H9 (cell line): Measurements from ENCODE around the gene KAT14. TPM values are rescaled to one million over a fixed set of nuclear protein-coding genes. Genes with fewer than 3 reads are reported as not detected.
A peak's percentile ranks its signal among the peaks of the same experiment; 100 is the strongest.

Experiments used
- DNase-seq: peaks from one replicate; pipeline ENCODE4 v3.0.0-alpha.2; 2017
- H2AFZ ChIP-seq: one replicate; pipeline ENCODE4 v1.6.1; 2013; ENCODE audit warnings: mild to moderate bottlenecking, low read length, control low read depth, moderate library complexity
- H2AK5ac ChIP-seq: 2 replicates; pipeline ENCODE4 v1.6.1; 2013; ENCODE audit warnings: low read length, control low read depth, mixed read lengths; ENCODE audit not compliant: insufficient read length
- H2BK120ac ChIP-seq: one replicate; pipeline ENCODE4 v1.6.1; 2013; ENCODE audit warnings: low read depth, mild to moderate bottlenecking, low read length, control low read depth, inconsistent platforms; ENCODE audit not compliant: poor library complexity, severe bottlenecking
- H2BK12ac ChIP-seq: 2 replicates; pipeline ENCODE4 v1.6.1; 2013; ENCODE audit warnings: low read length, control low read depth, mixed read lengths, low read depth; ENCODE audit not compliant: insufficient read length
- H2BK15ac ChIP-seq: 2 replicates; pipeline ENCODE4 v1.6.1; 2013; ENCODE audit warnings: low read depth, low read length, control low read depth
- H2BK20ac ChIP-seq: one replicate; pipeline ENCODE4 v1.6.1; 2013; ENCODE audit warnings: low read depth, mild to moderate bottlenecking, low read length, control low read depth, inconsistent platforms; ENCODE audit not compliant: poor library complexity, severe bottlenecking
- H2BK5ac ChIP-seq: 2 replicates; pipeline ENCODE4 v1.6.1; 2013; ENCODE audit warnings: low read length, control low read depth, mixed read lengths; ENCODE audit not compliant: insufficient read length
- H3K14ac ChIP-seq: 2 replicates; pipeline ENCODE4 v1.6.1; 2013; ENCODE audit warnings: low read length, control low read depth; ENCODE audit not compliant: insufficient read depth
- H3K18ac ChIP-seq: 2 replicates; pipeline ENCODE4 v1.6.1; 2013; ENCODE audit warnings: low read depth, mild to moderate bottlenecking, mixed read lengths, low read length, control low read depth; ENCODE audit not compliant: insufficient read length
- H3K23ac ChIP-seq: 2 replicates; pipeline ENCODE4 v1.6.1; 2013; ENCODE audit warnings: low read length, control low read depth, mixed read lengths, low read depth; ENCODE audit not compliant: insufficient read length
- H3K23me2 ChIP-seq: 2 replicates; pipeline ENCODE4 v1.6.1; 2013; ENCODE audit warnings: low read depth, mild to moderate bottlenecking, mixed read lengths, low read length, control low read depth; ENCODE audit not compliant: insufficient read length, poor library complexity, severe bottlenecking
- H3K27ac ChIP-seq: 2 replicates; pipeline ENCODE4 v1.5.1; 2013; ENCODE audit warnings: low read length, control low read depth, mixed read lengths, low read depth; ENCODE audit not compliant: insufficient read length
- H3K27me3 ChIP-seq: 2 replicates; pipeline ENCODE4 v1.6.1; 2013; ENCODE audit warnings: low read length, control low read depth, inconsistent platforms; ENCODE audit not compliant: insufficient read depth
- H3K4ac ChIP-seq: 2 replicates; pipeline ENCODE4 v1.6.1; 2013; ENCODE audit warnings: low read depth, mild to moderate bottlenecking, control low read depth, inconsistent platforms, low read length, moderate library complexity
- H3K4me1 ChIP-seq: 2 replicates; pipeline ENCODE4 v1.6.1; 2013; ENCODE audit warnings: low read length, control low read depth, inconsistent platforms; ENCODE audit not compliant: insufficient read depth
- H3K4me2 ChIP-seq: 2 replicates; pipeline ENCODE4 v1.6.1; 2013; ENCODE audit warnings: low read length, control low read depth, mixed read lengths; ENCODE audit not compliant: insufficient read length, insufficient read depth
- H3K56ac ChIP-seq: 2 replicates; pipeline ENCODE4 v1.6.1; 2013; ENCODE audit warnings: low read depth, mild to moderate bottlenecking, mixed read lengths, low read length, control low read depth; ENCODE audit not compliant: insufficient read length
- H3K79me1 ChIP-seq: 2 replicates; pipeline ENCODE4 v1.6.1; 2013; ENCODE audit warnings: low read depth, mild to moderate bottlenecking, moderate library complexity, low read length, control low read depth, inconsistent platforms; ENCODE audit not compliant: insufficient read depth, poor library complexity, severe bottlenecking
- H3K79me2 ChIP-seq: 2 replicates; pipeline ENCODE4 v1.6.1; 2013; ENCODE audit warnings: low read length, control low read depth, inconsistent platforms; ENCODE audit not compliant: insufficient read depth
- H3K9ac ChIP-seq: 2 replicates; pipeline ENCODE4 v1.6.1; 2013; ENCODE audit warnings: low read length, control low read depth, mixed read lengths; ENCODE audit not compliant: insufficient read length; ENCODE audit errors: extremely low read depth
- H3K9me3 ChIP-seq: one replicate; pipeline ENCODE4 v1.6.1; 2013; ENCODE audit warnings: low read depth, low read length, inconsistent platforms; ENCODE audit not compliant: control insufficient read depth
- H3T11ph ChIP-seq: one replicate; pipeline ENCODE4 v1.6.1; 2013; ENCODE audit warnings: mild to moderate bottlenecking, low read length, control low read depth, inconsistent platforms
- H4K20me1 ChIP-seq: one replicate; pipeline ENCODE4 v1.6.1; 2013; ENCODE audit not compliant: control insufficient read depth, insufficient read length, insufficient read depth
- H4K5ac ChIP-seq: 2 replicates; pipeline ENCODE4 v1.6.1; 2013; ENCODE audit warnings: low read depth, mild to moderate bottlenecking, mixed read lengths, low read length, control low read depth; ENCODE audit not compliant: insufficient read length
- H4K8ac ChIP-seq: replicated peaks from 2 replicates; pipeline ENCODE4 v1.6.1; 2013; ENCODE audit warnings: low read length, control low read depth, mixed read lengths, low read depth; ENCODE audit not compliant: insufficient read length
- H4K91ac ChIP-seq: 2 replicates; pipeline ENCODE4 v1.6.1; 2013; ENCODE audit warnings: low read depth, mild to moderate bottlenecking, moderate library complexity, mixed read lengths, low read length, control low read depth; ENCODE audit not compliant: insufficient read length
- H3K27ac Mint-ChIP-seq, 3 experiments: 2 replicates in 2 of 3; 3 replicates in 1 of 3; pipeline ENCODE4 v1.8.0; 2020 to 2021; ENCODE audit warnings: mixed read lengths in 3 of 3, mild to moderate bottlenecking in 1 of 3, moderate library complexity in 1 of 3
- H3K27me3 Mint-ChIP-seq: 2 replicates; pipeline ENCODE4 v1.8.0; 2021; ENCODE audit warnings: low read depth, mild to moderate bottlenecking, moderate library complexity, mixed read lengths
- H3K36me3 Mint-ChIP-seq, 3 experiments: 2 replicates in 2 of 3; 3 replicates in 1 of 3; pipeline ENCODE4 v1.8.0; 2020 to 2021; ENCODE audit warnings: low read depth in 3 of 3, mixed read lengths in 3 of 3; ENCODE audit not compliant: insufficient read depth in 1 of 3
- H3K4me1 Mint-ChIP-seq, 2 experiments: 2 replicates each; pipeline ENCODE4 v1.8.0; 2020; ENCODE audit warnings: mixed read lengths in 2 of 2
- H3K4me3 Mint-ChIP-seq, 2 experiments: 2 replicates in 1 of 2; 3 replicates in 1 of 2; pipeline ENCODE4 v1.8.0; 2020 to 2021; ENCODE audit warnings: mild to moderate bottlenecking in 2 of 2, mixed read lengths in 2 of 2, moderate library complexity in 1 of 2
- H3K9me3 Mint-ChIP-seq, 2 experiments: 2 replicates in 1 of 2; 3 replicates in 1 of 2; pipeline ENCODE4 v1.8.0; 2020; ENCODE audit warnings: mild to moderate bottlenecking in 2 of 2, mixed read lengths in 2 of 2, moderate library complexity in 1 of 2
- WGBS: extraction: QIAGEN DNeasy Blood & Tissue Kit; methylation state at CpG from one replicate; pipeline ENCODE4 v1.1.7; 2013; ENCODE audit warnings: missing lambda C conversion rate, low lambda C conversion rate, mixed read lengths; ENCODE audit not compliant: insufficient read length; ENCODE audit errors: extremely low coverage; 5-methylcytosine and 5-hydroxymethylcytosine counted together
- total RNA-seq: library from RNA; stranded (reverse); gene quantifications from 2 replicates; pipeline ENCODE4 v1.2.1, GENCODE V29; 2021
- TF ChIP-seq, protein P1 (sequence below): fragments of 200-600 bp; sonication (generic); conservative IDR thresholded peaks from 3 replicates; pipeline ENCODE4 v1.8.0; 2021; ENCODE audit warnings: antibody characterized with exemption, mild to moderate bottlenecking

KAT14 gene
- total RNA-seq, 1 experiment from 2014 or later = 19.2 TPM

DNA sequence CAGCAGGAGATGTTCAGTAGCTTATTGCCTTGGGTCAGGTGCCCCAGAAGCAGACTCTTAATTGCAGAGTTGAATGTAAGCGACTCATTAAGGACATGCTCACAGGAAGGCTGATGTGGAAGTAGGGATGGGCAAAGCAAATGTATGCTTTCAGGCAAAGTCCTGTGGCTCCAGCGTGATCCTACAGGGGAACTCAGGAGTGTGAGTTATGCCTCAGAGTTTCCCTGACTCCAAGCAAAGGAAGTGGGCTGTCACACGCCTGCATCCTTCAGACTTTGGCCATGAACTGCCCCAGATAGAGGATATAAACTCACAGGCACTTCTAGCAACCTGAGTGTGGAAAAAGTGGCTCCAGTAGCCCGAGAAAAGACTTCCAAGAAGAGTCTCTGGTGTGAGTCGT is 85.7 kb downstream of the KAT14 start:
- H3K9me3 ChIP-seq = no peaks in the 10 kb centered on the region
- Mint-ChIP-seq H3K27me3 (no peaks in the 10 kb centered on the region), H3K36me3 (no peaks in the 10 kb centered on the region), H3K27ac (peak overlapping the region in 1 of 3 experiments; percentile 54; a peak in 1 of 7 replicates), H3K9me3 (no peaks in the 10 kb centered on the region; a peak in 1 of 5 replicates), H3K4me3 (no peak overlapping the region), H3K4me1 (peaks cover 17 to 20% of the 10 kb centered on the region in 2 experiments)
- no peak overlapping the region for H3K18ac ChIP-seq
- H4K8ac ChIP-seq = no peak overlapping the region
- H3K56ac ChIP-seq = no peak overlapping the region
- no peaks in the 10 kb centered on the region for H3K79me2 ChIP-seq
- no peak overlapping the region for H3K23ac ChIP-seq
- H2AFZ ChIP-seq = no peak overlapping the region
- no peak overlapping the region for H2BK5ac ChIP-seq
- H4K91ac ChIP-seq = no peak overlapping the region
- H3K79me1 ChIP-seq = no peaks in the 10 kb centered on the region
- H2BK12ac ChIP-seq = no peak overlapping the region
- no peak overlapping the region for H2AK5ac ChIP-seq
- no peaks in the 10 kb centered on the region for H4K20me1 ChIP-seq
- no peak overlapping the region for H3K4ac ChIP-seq
- H3T11ph ChIP-seq = no peak overlapping the region
- H3K27ac ChIP-seq = no peak overlapping the region
- H2BK120ac ChIP-seq = no peak overlapping the region
- H3K4me2 ChIP-seq = no peak overlapping the region
- WGBS = no CpG with 5 or more reads among the region's 5 CpGs
- TF ChIP-seq, protein P1, sequence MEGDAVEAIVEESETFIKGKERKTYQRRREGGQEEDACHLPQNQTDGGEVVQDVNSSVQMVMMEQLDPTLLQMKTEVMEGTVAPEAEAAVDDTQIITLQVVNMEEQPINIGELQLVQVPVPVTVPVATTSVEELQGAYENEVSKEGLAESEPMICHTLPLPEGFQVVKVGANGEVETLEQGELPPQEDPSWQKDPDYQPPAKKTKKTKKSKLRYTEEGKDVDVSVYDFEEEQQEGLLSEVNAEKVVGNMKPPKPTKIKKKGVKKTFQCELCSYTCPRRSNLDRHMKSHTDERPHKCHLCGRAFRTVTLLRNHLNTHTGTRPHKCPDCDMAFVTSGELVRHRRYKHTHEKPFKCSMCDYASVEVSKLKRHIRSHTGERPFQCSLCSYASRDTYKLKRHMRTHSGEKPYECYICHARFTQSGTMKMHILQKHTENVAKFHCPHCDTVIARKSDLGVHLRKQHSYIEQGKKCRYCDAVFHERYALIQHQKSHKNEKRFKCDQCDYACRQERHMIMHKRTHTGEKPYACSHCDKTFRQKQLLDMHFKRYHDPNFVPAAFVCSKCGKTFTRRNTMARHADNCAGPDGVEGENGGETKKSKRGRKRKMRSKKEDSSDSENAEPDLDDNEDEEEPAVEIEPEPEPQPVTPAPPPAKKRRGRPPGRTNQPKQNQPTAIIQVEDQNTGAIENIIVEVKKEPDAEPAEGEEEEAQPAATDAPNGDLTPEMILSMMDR = no peak
- no peak overlapping the region for H2BK20ac ChIP-seq
- DNase-seq = no peak
- no peak overlapping the region for H2BK15ac ChIP-seq
- H3K23me2 ChIP-seq = no peaks in the 10 kb centered on the region
- H3K14ac ChIP-seq = no peak overlapping the region
- no peak overlapping the region for H3K9ac ChIP-seq
- H3K4me1 ChIP-seq = no peaks in the 10 kb centered on the region
- no peaks in the 10 kb centered on the region for H3K27me3 ChIP-seq
- no peak overlapping the region for H4K5ac ChIP-seq
